Muscle layer of duodenum (tissue), 2 donors: ENCODE measurements around the gene SLC17A9.

ENCODE experiments used
- H3K27ac ChIP-seq: one replicate; pipeline ENCODE4 v1.7.0; 2013; ENCODE audit warnings: mild to moderate bottlenecking, low read length
- H3K27me3 ChIP-seq: one replicate; pipeline ENCODE4 v1.7.0; 2013; ENCODE audit warnings: low read depth, mild to moderate bottlenecking, control low read depth, low read length
- H3K36me3 ChIP-seq, 2 donors: one replicate each; pipeline ENCODE4 v1.7.0; 2013; ENCODE audit warnings: low read length in 2 of 2, control low read depth in 1 of 2, mild to moderate bottlenecking in 1 of 2; ENCODE audit not compliant: insufficient read depth in 2 of 2, control insufficient read depth in 1 of 2
- H3K4me1 ChIP-seq, 2 donors: one replicate each; pipeline ENCODE4 v1.7.0; 2013; ENCODE audit warnings: low read length in 2 of 2, mild to moderate bottlenecking in 2 of 2, control low read depth in 1 of 2, moderate library complexity in 1 of 2; ENCODE audit not compliant: insufficient read depth in 2 of 2, control insufficient read depth in 1 of 2
- H3K4me3 ChIP-seq, 2 donors: one replicate each; pipeline ENCODE4 v1.7.0; 2013; ENCODE audit warnings: low read length in 2 of 2, low read depth in 1 of 2, mild to moderate bottlenecking in 1 of 2
- H3K9me3 ChIP-seq, 2 donors: one replicate each; pipeline ENCODE4 v1.7.0; 2013; ENCODE audit warnings: low read length in 2 of 2, control low read depth in 1 of 2, mild to moderate bottlenecking in 1 of 2; ENCODE audit not compliant: control insufficient read depth in 1 of 2
- donor health status: healthy.

The SLC17A9 gene

DNA sequence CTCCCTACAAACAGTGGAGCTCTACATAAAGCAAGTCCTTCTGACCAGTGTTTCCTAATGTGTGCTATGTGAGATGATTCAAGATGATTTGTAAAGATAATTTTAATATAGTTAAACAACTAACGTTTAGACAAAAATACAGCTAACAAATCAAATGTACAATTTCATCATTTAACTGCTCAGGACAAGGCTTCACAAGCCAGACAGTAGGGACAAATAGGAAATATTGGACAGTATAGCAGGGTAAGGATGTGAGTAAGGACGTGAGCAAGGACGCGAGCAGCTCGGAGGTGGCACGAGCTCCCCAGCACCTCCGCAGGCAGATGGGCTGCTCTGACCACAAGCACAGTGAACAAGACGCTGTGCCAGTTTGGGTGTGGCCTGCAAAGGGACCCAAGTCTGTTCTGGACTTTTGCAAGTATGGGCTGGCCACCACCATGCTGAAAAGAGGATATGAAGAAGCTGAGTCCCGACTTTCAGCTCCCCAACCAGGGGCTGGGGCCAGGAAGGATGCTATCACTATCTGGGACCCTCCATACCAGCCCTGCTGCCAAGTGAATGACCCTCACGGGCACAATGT, 40.7 kb upstream of the SLC17A9 start:
- H3K4me3 ChIP-seq, result no peak overlapping the region
- no peaks in the 10 kb centered on the region for H3K9me3 ChIP-seq
- peaks cover 8 to 35% of the 10 kb centered on the region in 2 donors for H3K4me1 ChIP-seq
- H3K27me3 ChIP-seq, result no peaks in the 10 kb centered on the region
- H3K36me3 ChIP-seq, result peaks cover 54 to 60% of the 10 kb centered on the region in 2 donors
- no peak overlapping the region for H3K27ac ChIP-seq

DNA sequence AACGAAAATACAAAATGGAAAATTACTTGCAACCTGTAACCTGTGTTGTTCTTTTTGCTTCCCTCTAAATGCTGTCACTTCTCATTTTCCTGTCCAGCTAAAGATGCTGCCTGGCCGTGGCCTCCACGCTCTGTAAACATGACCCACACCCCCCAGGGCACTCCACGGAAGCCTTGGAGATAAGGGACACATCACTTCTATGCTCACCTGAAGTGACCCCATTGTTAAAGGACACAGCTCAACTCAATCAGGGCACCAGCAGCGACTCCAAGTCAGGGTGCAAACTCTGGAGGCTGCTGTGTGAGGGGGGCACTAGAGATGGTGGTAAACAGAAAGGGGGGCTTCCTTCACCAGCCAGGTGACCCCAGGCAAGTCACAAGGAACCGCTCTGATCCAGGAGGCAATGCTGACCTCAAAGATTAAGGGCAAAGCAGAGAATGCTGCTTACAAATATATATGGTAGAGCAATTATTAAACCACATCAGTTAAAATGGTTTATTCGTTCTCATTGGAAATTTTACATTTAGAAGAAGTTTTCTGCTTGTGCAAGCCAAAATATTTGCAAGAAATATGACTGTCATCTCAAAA, 39.4 kb upstream of the SLC17A9 start:
- H3K4me1 ChIP-seq, result peaks cover 18 to 48% of the 10 kb centered on the region in 2 donors
- no peaks in the 10 kb centered on the region for H3K9me3 ChIP-seq
- H3K27me3 ChIP-seq, result no peaks in the 10 kb centered on the region
- no peak overlapping the region for H3K4me3 ChIP-seq
- peaks cover 42 to 46% of the 10 kb centered on the region in 2 donors for H3K36me3 ChIP-seq
- H3K27ac ChIP-seq, result no peak overlapping the region

DNA sequence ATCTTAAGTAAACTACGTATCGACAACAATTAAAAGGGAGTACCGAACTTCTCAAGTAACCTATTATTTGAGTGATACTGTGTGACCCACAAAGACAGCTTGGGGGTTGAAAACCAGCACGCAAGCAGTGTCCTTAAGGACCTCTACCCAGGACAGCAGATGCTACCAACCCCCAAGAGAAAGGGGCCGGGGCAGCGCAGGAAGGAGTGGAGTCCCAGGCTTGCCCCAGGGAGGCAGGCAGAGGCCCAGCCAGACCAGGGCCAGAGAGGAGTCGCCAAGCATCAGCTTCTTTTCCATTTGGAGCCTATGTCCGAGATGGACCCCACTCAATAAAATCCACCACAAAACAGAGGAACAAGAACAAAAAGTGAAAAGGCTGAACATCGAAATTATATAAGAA, 38.1 kb upstream of the SLC17A9 start:
- no peaks in the 10 kb centered on the region for H3K9me3 ChIP-seq
- no peak overlapping the region for H3K4me3 ChIP-seq
- H3K27me3 ChIP-seq, result no peaks in the 10 kb centered on the region
- no peak overlapping the region for H3K27ac ChIP-seq
- peaks cover 33% of the 10 kb centered on the region in 2 donors for H3K36me3 ChIP-seq
- peaks cover 28 to 60% of the 10 kb centered on the region in 2 donors for H3K4me1 ChIP-seq

DNA sequence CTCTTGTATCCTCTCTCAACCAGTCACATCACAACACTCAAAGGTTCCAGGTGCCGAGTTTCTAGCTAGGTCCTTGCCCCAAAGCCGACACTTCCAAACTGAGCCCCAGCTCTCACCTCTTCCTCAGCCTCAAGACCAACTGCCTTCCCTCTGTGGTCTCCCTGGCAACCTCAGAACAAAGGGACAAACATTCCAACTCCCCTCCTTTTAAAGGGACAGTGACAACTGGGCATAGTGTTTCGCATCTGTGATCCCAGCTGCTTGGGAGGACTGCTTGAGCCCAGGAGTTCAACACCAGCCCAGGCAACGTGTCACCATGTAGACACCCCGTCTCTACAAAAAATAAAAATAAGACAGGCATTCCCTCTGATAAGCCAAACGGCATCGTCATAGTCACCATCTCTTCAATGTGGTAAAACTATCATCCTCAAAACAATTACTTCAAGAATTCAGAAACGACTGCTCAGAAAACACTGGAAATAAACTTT, 37.5 kb upstream of the SLC17A9 start:
- Histone ChIP-seq H3K4me1 (peaks cover 32 to 66% of the 10 kb centered on the region in 2 donors), H3K27ac (no peak overlapping the region), H3K4me3 (peak overlapping the region in 1 of 2 donors; percentile 35), H3K36me3 (peaks cover 28% of the 10 kb centered on the region in 2 donors), H3K9me3 (no peaks in the 10 kb centered on the region), H3K27me3 (no peaks in the 10 kb centered on the region)

DNA sequence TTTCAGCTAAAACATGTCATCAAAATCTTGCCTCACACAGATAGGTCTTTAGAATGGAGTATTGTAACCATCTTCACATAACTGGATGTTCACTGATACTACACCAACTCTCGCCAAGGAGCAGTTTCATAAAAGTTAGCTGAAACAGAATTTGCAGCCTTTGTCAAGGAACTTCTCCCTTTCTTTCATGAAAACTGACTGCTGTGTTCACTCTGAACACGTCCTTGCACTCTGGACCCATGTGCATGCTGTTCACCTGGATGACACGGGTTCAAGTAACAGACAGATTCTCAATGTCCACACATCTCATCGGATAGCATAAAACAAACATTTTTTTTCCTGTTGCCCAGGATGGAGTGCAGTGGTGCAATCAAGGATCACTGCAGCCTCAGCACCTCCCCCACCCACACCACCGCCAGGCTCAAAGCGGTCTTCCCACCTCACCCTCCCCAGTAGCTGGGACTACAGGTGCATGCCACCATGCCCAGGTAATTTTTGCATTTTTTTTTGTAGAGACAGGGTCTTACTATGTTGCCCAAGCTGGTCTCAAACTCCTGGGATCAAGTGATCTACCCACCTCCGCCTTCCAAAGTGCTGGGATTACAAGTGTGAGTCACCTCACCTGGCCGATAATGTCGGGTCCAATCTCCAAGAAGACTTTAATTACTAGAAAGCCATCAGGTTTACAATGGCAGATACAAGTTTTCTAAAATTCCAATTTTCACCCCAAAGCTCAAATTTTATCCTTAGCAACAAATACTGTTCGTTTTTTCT, 35.6 kb upstream of the SLC17A9 start:
- H3K4me1 ChIP-seq, result peaks cover 38 to 83% of the 10 kb centered on the region in 2 donors
- no peaks in the 10 kb centered on the region for H3K27me3 ChIP-seq
- no peak overlapping the region for H3K4me3 ChIP-seq
- H3K27ac ChIP-seq, result no peak overlapping the region
- no peaks in the 10 kb centered on the region for H3K9me3 ChIP-seq
- H3K36me3 ChIP-seq, result peaks cover 9 to 11% of the 10 kb centered on the region in 2 donors

DNA sequence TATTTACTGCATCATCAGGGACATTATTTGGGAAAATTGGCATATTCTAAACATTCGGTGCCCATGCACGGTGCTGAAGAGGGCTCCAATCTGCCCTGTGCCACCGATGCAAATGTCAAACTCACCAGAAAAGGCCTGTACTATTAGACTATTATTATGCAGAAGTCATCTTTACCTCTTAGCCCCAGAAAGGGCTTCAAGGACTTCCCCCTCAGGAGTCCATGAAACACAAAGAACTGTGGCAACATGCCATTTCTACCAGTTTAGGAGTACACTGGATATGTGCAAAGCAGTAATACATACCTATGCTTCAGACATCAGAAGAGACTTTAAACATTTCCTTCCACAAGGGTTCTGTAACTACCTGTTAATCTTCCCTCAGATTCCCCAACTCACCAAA, 34.8 kb upstream of the SLC17A9 start:
- H3K4me3 ChIP-seq, result no peak overlapping the region
- H3K9me3 ChIP-seq, result no peaks in the 10 kb centered on the region
- H3K4me1 ChIP-seq, result peaks cover 42 to 92% of the 10 kb centered on the region in 2 donors
- H3K36me3 ChIP-seq, result peaks cover 7% of the 10 kb centered on the region in 2 donors
- no peaks in the 10 kb centered on the region for H3K27me3 ChIP-seq
- no peak overlapping the region for H3K27ac ChIP-seq

DNA sequence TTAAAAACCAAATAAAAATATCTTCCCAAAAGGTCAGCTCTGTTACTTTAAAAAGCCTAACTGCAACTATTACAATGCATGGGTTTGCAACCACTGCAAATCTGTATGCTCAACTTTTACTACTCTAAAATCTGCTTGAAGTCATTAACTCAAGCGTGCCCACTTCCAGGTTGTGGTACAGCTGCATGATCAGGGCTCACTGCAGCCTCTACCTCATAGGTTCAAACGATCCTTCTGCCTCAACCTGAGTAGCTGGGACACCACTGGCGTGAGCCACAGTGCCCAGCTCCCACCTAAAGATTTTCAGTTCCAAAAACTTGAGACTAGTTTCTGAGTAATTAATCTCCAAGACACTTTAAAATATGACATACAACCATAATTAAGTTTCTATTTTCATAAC, 34.4 kb upstream of the SLC17A9 start:
- Histone ChIP-seq H3K27ac (no peak overlapping the region), H3K36me3 (peaks cover 3% of the 10 kb centered on the region in 2 donors), H3K27me3 (no peaks in the 10 kb centered on the region), H3K4me1 (peaks cover 42 to 95% of the 10 kb centered on the region in 2 donors), H3K4me3 (no peak overlapping the region), H3K9me3 (no peaks in the 10 kb centered on the region)

DNA sequence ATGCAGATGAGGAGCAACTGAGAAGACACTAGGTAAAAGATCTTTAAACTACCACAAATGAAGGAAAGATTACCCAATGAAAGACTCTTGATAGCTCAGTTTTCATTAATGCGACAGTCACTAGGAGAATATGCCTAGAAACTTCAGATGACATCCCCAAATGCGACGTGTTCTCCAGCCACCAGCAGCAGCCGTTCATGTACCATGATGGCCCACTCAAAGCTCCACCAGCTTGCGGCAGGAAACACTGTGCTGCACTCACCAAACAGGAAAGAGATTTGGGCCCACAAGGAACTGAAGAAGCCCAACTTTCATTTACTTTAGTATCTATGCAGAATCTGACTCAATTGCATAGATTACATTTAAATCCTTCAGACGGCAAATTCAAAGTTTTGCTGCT, 33.7 kb upstream of the SLC17A9 start:
- H3K27me3 ChIP-seq, result no peaks in the 10 kb centered on the region
- peaks cover 47 to 95% of the 10 kb centered on the region in 2 donors for H3K4me1 ChIP-seq
- no peak overlapping the region for H3K27ac ChIP-seq
- no peak overlapping the region for H3K4me3 ChIP-seq
- H3K36me3 ChIP-seq, result no peaks in the 10 kb centered on the region
- no peaks in the 10 kb centered on the region for H3K9me3 ChIP-seq

DNA sequence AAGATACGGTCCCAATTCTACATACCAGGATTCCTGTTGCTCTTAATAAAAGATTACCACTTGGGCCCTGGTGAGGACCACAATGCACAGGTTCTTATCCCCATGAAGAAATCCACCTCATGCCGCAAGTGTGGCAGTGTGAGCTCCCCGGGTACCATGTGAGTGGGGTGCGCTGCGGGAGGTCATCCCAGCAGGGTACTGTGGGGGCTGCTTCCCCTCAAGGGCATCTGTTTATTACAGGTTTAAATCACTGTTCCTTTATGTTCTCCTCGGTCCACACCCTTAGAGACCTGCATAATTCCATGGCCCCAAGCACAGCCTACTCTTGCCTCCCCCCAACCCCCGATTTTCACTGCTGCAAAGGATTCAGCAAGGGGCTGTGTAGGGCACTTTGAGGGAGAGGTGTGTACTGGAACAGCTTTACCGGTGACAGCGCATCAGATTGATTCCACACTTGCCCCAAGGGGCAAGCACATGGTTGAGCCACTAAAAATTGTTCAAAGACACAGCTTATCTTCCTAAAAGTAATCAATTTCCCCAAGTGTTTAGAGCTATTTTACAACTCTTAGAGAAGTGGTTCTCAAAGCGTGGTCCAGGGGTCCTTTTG, 32.4 kb upstream of the SLC17A9 start:
- Histone ChIP-seq H3K27me3 (no peaks in the 10 kb centered on the region), H3K36me3 (no peaks in the 10 kb centered on the region), H3K4me3 (peak overlapping the region in 1 of 2 donors; percentile 14), H3K9me3 (no peaks in the 10 kb centered on the region), H3K27ac (no peak overlapping the region), H3K4me1 (peaks cover 55 to 96% of the 10 kb centered on the region in 2 donors)

DNA sequence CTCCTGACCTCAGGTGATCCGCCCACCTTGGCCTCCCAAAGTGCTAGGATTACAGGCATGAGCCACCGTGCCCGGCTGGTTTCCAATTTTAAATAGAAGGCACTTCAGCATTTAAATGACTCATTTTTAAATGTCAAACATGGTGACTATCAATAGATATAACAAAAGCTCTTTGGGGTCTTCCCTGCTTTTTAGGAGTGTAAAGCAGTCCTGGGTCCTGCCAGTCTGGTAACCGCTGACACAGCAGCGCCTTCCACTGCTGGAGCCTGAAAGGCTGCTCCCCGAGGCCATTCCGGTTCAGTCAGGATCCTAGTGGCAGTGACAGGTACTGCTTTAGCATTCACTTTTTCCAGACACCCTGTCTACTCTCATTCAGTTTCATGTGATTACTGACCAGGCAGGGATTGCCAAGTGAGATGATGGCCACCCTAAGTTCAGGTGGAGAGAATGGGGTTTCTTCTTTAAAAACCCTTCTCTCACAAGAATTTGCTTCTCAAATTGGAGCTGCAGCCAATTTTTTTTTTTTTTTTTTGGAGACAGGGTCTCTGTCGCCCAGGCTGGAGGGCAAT, 31.3 kb upstream of the SLC17A9 start:
- H3K4me3 ChIP-seq, result no peak overlapping the region
- H3K4me1 ChIP-seq, result peaks cover 54 to 86% of the 10 kb centered on the region in 2 donors
- H3K9me3 ChIP-seq, result no peaks in the 10 kb centered on the region
- H3K27ac ChIP-seq, result no peak overlapping the region
- no peaks in the 10 kb centered on the region for H3K27me3 ChIP-seq
- H3K36me3 ChIP-seq, result no peaks in the 10 kb centered on the region

DNA sequence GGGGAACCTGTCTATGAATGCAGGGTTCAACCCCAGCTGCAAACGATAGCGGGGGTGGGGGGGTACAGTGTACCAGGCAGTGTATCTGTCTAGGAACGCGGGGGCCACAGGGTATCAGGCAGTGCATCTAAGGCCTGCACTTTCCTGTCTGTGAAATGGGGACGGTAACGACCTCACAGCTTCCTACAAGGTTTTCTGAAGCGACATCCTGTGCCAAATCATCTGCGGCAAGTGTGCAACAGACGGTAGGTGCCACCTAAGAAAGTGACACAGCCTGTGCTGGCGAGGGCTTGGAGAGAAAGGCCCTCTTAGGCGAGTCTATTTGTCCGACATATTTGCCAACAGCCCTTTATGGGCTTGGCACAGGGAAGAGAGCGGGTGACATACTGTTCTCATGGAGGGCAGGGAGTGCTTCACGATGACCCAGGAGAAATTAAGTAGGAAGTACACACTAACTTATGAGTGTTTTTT, 30.0 kb upstream of the SLC17A9 start:
- H3K4me3 ChIP-seq, result no peak overlapping the region
- H3K9me3 ChIP-seq, result no peaks in the 10 kb centered on the region
- no peaks in the 10 kb centered on the region for H3K27me3 ChIP-seq
- peaks cover 47 to 83% of the 10 kb centered on the region in 2 donors for H3K4me1 ChIP-seq
- no peak overlapping the region for H3K27ac ChIP-seq
- no peaks in the 10 kb centered on the region for H3K36me3 ChIP-seq
